Measurements from ENCODE around the gene LAMB3. TPM values are rescaled to one million over a fixed set of nuclear protein-coding genes. Genes with fewer than 3 reads are reported as not detected.
A peak's percentile ranks its signal among the peaks of the same experiment; 100 is the strongest.

The LAMB3 gene
- total and polyA plus RNA-seq, 10 donors, result 0.43 to 3.4 (median 0.80) TPM

DNA sequence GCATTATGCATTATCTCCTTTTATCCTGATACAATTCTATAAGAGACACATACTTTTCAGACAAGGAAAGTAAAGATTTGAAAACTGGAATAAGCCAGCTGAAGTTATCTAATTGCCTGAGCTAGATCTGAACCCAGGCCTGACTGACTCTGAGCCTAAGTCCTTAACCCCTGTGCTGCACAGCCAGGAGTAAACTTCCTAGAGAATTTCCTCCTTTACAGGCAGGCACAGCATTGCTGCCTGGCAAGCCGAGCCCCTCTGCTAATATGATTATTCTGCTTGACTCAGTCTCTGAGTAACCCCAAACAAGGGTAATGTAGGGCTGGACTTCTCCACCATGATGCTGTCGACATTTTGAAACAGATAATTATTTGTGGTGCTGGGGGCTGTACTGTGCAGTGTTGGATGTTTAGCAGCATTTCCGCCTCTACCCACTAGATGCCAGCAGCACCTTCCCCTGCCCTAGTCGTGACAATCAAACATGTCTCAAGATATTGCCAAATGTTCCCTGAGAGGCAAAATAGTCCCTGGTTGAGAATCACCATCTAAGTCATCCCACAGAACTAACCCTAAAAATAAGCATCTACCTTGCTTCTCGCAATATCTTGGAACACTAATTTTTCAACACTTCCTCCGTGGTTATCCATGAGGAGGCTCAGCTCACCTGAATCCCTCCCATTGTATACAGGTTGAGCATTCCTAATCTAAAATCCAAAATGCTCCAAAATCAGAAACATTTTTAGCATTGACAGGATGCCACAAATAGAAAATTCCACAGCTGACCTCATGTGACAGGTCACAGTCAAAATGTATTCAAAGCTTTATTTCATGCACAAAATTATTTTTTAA lies 50.2 kb downstream of the LAMB3 start:
- Histone ChIP-seq H3K9me3 (no peaks in the 10 kb centered on the region), H3K27ac (no peak overlapping the region), H3K4me1 (peaks cover 0 to 9% (median 0%) of the 10 kb centered on the region in 6 donors), H3K4me3 (no peak overlapping the region), H3K27me3 (replicated peaks in 1 of 7) (peaks cover 0 to 6% (median 0%) of the 10 kb centered on the region in 7 donors), H3K36me3 (no peaks in the 10 kb centered on the region)
- DNase-seq, result no peak
- TF ChIP-seq, protein P1, sequence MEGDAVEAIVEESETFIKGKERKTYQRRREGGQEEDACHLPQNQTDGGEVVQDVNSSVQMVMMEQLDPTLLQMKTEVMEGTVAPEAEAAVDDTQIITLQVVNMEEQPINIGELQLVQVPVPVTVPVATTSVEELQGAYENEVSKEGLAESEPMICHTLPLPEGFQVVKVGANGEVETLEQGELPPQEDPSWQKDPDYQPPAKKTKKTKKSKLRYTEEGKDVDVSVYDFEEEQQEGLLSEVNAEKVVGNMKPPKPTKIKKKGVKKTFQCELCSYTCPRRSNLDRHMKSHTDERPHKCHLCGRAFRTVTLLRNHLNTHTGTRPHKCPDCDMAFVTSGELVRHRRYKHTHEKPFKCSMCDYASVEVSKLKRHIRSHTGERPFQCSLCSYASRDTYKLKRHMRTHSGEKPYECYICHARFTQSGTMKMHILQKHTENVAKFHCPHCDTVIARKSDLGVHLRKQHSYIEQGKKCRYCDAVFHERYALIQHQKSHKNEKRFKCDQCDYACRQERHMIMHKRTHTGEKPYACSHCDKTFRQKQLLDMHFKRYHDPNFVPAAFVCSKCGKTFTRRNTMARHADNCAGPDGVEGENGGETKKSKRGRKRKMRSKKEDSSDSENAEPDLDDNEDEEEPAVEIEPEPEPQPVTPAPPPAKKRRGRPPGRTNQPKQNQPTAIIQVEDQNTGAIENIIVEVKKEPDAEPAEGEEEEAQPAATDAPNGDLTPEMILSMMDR (IDR thresholded peaks at IDR 0.05 in 8 of 11, conservative IDR thresholded peaks at IDR 0.05 in 3 of 11), result peak in 9 of 11 experiments; percentile 12 to 57 (median 41)
- no peak for TF ChIP-seq POLR2A (IDR thresholded peaks at IDR 0.05)
- 39 to 48% (median 45%) methylated on average over 6 of the region's 6 CpGs for WGBS, 5 donors
- intact Hi-C loops (cut with DNase I; ENCODE audit: low total_unique reads), result no loop called here

DNA sequence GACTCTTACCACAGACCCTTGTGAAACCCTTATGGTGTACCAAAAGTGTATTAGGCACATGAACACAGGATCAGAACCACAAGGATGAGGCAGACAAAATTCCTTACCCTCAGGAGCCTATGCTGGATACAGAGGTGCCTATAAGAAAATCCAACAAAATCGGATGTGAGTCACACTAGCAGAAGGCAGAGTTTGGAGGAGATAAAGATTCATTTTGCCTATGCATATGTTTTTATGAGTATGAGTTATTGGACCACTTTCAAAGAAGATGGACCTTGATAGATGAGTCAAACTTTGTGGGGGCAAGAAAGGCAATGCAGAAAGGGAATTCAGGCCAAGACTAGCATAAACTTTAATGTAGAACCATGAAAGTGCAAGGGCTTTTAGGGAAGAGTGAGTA lies 51.7 kb downstream of the LAMB3 start:
- intact Hi-C loops (cut with DNase I; ENCODE audit: low total_unique reads), result no loop called here
- H3K27me3 ChIP-seq (replicated peaks in 1 of 7), result peaks cover 0 to 10% (median 0%) of the 10 kb centered on the region in 7 donors

DNA sequence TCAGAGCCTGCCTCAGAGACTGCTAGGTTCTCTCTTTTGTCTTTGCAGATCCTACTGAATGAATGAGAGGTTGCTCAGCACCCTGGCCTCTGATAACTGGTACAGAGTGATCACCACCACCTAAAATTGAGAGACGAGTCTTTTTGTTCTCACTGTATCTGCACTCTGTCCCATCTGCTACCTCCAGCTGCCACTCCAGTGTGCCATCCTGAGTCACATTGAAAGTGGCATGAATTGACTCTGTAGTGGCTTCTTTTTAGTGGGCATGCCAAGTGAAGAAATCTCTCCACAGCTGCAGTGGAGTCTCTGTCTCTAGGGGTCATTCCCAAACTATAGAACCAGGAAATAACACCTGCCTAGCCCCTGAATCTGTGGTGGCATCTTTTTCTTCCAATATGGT lies 54.0 kb downstream of the LAMB3 start:
- H3K4me3 ChIP-seq, result no peak overlapping the region
- WGBS, 5 donors, result 69 to 96% (median 80%) methylated on average over 1 of the region's 1 CpG
- no peaks in the 10 kb centered on the region for H3K36me3 ChIP-seq
- H3K27ac ChIP-seq, result no peak overlapping the region
- TF ChIP-seq POLR2AphosphoS5 (IDR thresholded peaks at IDR 0.05) (no peak), POLR2A (IDR thresholded peaks at IDR 0.05) (no peak)
- TF ChIP-seq, protein P1 (IDR thresholded peaks at IDR 0.05 in 8 of 11, conservative IDR thresholded peaks at IDR 0.05 in 3 of 11), result no peak
- peaks cover 0 to 10% (median 0%) of the 10 kb centered on the region in 6 donors for H3K4me1 ChIP-seq
- intact Hi-C loops (cut with DNase I; ENCODE audit: low total_unique reads), result no loop called here
- H3K9me3 ChIP-seq, result no peaks in the 10 kb centered on the region
- no peak for DNase-seq
- H3K27me3 ChIP-seq (replicated peaks in 1 of 7), result peaks cover 0 to 15% (median 4%) of the 10 kb centered on the region in 7 donors

More for the DNA sequence above, 51.7 kb downstream of the LAMB3 start:
- H3K4me1 ChIP-seq, result peaks cover 0 to 10% (median 0%) of the 10 kb centered on the region in 6 donors
- no peak for DNase-seq
- WGBS, 5 donors, result 86 to 93% (median 91%) methylated on average over 1 of the region's 1 CpG
- H3K36me3 ChIP-seq, result no peaks in the 10 kb centered on the region
- no peak for TF ChIP-seq POLR2AphosphoS5 (IDR thresholded peaks at IDR 0.05)
- TF ChIP-seq, protein P1 (IDR thresholded peaks at IDR 0.05 in 8 of 11, conservative IDR thresholded peaks at IDR 0.05 in 3 of 11), result no peak
- TF ChIP-seq POLR2A (IDR thresholded peaks at IDR 0.05), result no peak
- no peak overlapping the region for H3K4me3 ChIP-seq
- H3K9me3 ChIP-seq, result no peaks in the 10 kb centered on the region
- H3K27ac ChIP-seq, result no peak overlapping the region

DNA sequence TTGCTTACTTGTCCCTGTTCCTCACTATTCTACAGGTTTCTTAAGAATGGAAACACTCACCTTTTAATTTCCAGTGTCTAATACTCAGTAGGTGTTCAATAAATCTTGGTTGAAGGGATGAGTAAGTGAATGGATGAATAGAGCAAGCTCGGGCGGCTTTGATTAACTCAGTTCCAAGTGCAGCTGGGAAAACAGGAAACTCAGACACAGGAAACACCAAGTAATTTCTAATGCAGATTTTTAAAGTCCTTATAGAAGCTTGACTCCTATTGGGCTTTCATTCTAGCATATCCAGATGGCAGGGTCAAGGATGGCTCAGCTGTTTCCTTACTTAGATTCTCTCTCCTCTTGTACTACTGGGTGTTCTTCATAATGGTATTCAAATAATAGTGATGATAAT lies 54.7 kb downstream of the LAMB3 start:
- TF ChIP-seq, protein P1 (IDR thresholded peaks at IDR 0.05 in 8 of 11, conservative IDR thresholded peaks at IDR 0.05 in 3 of 11), result no peak
- TF ChIP-seq POLR2AphosphoS5 (IDR thresholded peaks at IDR 0.05) (no peak), POLR2A (IDR thresholded peaks at IDR 0.05) (no peak)
- intact Hi-C loops (cut with DNase I; ENCODE audit: low total_unique reads), result no loop called here
- 43 to 59% (median 51%) methylated on average over 2 of the region's 2 CpGs for WGBS, 5 donors

More for the DNA sequence above, 54.7 kb downstream of the LAMB3 start:
- Histone ChIP-seq H3K4me1 (peaks cover 0 to 10% (median 0%) of the 10 kb centered on the region in 6 donors), H3K36me3 (no peaks in the 10 kb centered on the region), H3K27ac (no peak overlapping the region), H3K27me3 (replicated peaks in 1 of 7) (peaks cover 0 to 15% (median 4%) of the 10 kb centered on the region in 7 donors), H3K4me3 (no peak overlapping the region), H3K9me3 (no peaks in the 10 kb centered on the region)
- DNase-seq, result no peak

All from spleen (tissue), 11 donors.